GM21737 (cell line): Measurements from ENCODE around the gene HSPA9.

Experiments used
- ATAC-seq: cut with Tn5 transposase; IDR thresholded peaks from one replicate; pipeline ENCODE4 v1.9.1; 2021; ENCODE audit warnings: mild to moderate bottlenecking, moderate library complexity; ENCODE audit not compliant: unreplicated experiment

The HSPA9 gene

DNA sequence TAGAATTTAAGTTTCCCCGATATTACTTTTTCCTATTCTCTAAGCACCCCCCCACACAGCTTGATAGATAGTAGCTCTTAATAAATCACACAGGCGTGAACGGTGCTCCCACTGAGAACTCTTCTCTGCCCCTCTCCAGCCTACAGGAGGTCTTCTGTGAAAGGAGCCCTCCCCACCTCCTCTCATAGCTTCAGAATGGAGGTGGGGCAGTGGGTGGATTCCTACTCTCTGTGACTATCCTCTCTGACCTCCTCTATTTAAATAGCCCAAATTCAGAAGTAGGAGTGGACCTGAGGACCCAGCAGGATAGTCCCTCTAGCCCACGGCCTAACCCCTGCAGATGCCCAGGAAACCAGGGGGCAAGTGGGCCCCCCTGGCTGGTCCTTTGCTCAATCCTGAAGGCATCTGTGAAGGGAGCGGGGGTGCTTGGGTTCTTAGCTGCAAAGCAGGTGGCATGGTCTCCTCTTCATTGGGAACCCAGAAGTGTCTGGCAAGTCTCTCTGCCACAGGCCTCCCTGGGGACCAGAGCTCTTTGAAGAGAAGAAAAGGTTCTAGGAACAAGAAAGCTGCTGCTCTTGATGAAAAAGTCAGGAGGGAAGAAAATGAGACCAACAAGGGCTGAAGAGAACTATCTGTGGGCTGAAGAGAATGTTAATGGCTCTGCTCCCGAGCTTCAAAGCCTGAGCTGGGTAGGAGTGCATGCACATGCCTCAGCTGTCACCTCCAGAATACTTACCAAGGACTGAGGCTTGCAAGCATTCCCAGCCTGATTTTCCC, 21.1 kb upstream of the HSPA9 start:
- ATAC-seq: no peak

DNA sequence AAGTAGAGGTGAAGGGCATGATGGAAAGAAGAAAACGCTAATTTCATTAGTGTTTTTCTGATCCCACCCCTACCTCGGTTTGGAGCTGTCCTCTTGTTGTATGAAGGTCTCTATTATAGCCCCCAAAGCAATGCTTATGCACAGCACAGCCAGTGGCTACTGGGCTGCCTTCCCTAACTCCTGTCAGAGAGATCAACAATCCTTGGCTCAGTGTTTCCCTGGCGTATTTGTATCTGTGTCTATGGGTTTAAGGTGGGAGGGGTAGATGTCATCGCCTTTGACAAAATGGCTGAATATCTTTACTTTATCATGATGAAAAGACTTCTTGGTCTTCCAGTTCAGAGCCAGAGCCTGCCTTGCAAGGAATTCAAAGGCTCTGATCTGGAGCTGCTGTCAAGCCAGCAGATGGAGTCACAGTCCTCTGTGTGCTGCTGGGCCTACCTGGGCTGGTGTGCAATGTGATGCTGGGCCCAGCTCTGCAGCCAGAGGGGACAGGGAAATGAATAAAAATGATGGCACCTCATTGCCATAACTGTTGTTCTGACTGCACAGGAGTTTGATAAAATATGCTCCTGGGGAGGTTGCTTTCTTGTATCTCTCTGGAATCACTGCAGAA, 20.1 kb upstream of the HSPA9 start:
- ATAC-seq: no peak

GRCh38 chr5:138594305-138595058, 19.3 kb upstream of the HSPA9 start:
- no peak for ATAC-seq

- no peak for ATAC-seq
These were observed 13.0 kb upstream of the HSPA9 start for GRCh38 chr5:138588013-138588788.

DNA sequence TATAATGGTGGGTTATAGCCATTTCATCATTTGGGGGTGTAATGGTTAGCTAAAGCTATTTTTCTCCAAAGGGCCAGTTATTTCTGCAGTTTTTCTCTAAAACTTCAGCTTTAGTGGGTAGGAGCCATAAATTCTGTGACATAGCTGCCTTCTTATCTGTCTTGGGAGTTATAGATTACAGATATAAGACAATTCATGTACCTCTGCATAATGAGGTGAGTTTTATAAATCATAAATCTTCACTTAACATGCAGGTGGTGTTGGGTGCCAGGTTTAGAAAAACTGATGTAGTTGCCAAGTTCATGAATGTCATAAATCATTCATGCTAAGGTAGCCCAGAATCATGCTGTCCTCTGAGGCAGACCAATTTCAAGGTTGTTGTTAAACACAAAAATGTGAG, 10.0 kb upstream of the HSPA9 start:
- ATAC-seq: no peak

DNA sequence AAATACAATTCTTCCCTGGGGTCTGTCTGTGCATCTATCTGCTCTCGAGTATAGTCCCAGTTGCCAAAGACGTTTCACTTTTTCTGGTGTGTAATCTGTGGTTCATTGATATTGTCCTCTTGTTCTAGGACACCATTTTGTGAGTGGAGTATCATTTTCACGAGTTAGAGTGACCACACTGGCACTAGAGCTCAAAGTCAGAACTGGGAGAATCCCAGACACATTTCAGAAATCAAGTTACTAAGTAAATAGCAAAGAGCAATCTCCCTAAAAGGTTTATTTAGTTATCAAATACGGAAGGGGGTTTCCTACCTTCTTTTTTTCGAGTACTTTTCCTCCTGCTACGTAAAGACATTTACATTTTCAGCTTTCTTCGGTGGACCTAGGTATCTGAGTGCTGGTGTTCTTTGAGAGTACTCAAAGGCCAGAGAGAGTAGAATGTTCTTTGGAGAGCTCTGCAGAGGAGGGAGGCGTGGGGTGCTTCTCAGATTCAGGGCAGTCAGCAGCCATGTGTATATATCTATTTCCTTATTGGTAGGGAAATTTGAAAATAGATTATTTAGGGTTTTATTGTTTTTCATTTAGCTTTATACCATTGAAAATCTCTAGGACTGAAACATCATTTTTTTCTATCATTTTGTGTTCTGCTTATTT, 8.9 kb upstream of the HSPA9 start:
- ATAC-seq: no peak

DNA sequence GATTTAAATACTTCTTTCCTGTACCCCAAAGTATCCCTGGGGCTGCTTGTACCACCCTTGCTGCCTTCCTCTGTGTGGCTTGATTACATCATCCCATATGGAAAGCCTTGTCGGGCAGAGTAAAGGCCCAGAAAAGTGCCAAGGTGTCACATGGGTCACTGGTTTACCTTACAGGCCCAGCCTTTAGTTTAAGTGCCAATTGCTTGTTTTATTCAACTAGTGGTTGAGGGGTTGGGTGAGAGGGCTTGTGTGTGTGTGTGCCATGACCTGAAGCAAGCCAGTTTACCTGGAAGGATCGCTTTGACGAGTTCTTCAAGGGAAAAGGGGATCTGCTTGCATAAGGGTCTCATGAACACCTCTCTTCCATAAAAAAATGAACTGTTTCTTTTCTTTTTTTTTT, 7.8 kb upstream of the HSPA9 start:
- ATAC-seq: no peak

DNA sequence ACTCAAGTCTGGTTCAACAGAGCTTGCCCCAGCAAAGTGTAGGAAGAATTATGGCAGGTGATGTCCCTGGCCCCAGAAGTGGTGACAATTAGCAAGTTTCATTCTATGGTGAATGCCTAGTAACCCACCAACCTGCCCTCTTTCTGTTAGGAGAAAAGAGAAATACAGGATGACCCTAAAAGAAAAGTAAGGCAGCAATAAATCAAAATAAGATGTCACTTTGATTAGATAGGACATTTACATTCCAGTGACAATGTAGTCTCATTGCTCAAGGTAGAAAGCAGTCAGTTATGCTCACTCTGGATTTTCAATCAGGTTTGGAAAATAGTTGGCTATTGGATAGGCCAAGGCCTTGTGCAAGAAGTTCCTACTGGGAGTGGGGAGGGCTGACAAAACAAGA, 5.6 kb upstream of the HSPA9 start:
- ATAC-seq: no peak

DNA sequence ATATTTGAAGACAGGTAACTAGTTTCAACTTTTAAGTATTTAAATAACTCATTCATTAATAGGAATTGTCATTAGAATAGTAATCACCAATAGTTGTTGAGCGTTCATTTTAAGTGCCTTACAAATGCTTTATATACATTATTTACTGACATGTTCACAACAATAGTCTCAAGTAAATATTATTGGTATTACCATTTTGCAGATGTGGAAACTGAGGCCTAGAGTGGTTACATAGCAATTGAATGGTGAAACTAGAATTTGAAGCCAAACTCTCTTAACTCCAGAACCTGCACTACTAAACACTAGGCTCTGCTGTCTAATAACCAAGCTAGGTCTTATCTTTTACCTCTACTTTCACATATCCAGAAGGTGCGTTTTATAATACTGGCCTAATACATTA, 4.8 kb upstream of the HSPA9 start:
- ATAC-seq: no peak

DNA sequence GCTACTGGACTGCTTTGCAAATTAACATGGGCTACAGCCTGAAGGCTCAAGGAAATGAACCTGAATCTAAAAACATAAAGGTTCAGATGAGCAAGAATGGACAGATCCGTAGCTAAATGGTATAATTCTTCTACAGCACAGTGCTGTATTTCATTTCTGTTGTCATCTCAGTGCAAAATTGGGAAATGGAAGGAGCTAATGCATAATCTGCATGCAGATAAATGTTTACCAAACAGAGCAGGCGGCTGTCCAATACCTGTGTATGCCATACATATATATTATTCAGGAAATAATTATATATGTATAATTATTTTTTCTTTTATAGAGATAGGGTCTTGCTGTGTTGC, 4.3 kb upstream of the HSPA9 start:
- ATAC-seq: no peak

GRCh38 chr5:138577452-138577851, 2.3 kb upstream of the HSPA9 start:
- no peak for ATAC-seq

DNA sequence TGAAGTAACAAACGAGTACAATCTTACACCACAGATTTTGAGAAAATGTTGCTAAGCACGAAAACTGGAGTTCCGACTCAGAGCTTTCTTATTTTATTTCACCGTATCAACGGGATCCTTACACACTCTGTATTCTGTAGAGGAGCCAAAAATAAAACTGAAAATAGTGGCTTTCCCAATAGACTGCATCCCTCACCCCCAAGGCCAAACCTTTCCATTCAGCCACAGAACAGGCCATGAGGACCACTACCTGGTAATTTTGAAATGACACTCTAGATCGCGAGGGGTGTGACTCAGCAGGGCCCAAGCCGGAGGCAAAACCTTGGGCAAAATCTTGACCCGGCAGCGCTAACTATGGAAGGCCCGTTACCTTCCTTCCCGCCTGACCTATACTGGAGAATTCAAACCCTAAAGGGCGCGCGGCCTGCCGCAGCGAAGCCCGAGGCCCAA, 432 bp downstream of the HSPA9 start:
- ATAC-seq: no peak

DNA sequence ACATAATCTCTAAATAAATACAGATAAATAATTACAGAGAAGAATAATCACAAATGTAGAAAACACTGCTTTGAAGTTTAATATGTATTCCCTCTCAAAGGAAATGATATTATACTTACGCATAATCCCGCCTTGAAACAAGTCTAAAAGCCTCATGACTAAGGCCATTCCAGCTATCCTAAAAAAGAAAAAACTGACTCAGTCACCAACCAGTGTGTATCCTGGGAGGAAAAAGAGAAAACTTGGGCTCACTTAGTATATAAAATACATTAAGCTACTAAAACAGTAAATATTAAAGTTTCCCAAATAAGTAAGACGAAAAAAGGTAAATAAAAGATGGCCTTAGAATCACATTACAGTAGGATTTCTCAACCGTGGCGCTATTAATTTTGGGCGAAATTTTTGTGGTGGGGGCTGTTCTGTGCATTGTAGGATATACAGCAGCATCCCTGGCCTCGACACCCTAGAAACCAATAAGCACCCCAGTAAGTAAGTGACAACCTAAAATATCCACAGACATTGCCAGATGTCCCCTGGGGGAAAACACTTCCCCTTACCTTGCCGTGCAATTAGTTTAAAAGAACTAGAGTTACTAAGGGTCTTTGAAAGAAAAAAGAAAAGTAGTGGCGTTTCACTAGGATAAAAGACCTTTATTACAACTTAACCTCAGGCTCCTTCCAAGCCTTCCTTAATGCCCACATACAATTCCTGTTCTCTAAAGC, 1.1 kb downstream of the HSPA9 start:
- ATAC-seq: no peak

- no peak for ATAC-seq
These were observed 2.0 kb downstream of the HSPA9 start for GRCh38 chr5:138573223-138573622.

DNA sequence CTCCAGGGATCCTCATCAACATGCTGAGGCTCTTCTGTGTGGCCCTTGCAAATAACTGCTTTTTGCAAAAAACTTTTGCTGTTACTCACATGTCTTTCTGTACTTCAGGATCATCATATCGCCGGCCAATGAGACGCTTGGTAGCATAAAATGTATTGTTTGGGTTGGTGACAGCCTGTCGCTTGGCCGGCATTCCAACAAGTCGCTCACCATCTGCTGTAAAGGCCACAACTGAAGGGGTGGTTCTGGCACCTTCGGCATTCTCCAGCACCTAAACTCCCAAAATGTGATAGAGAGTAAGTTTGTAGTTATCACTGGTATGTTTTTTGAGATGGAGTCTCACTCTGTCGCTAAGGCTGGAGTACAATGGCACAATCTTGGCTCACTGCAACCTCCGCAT, 4.3 kb downstream of the HSPA9 start:
- no peak for ATAC-seq

- ATAC-seq: no peak
These were observed 5.4 kb downstream of the HSPA9 start for GRCh38 chr5:138569782-138570181.

GRCh38 chr5:138568061-138568824, 7.0 kb downstream of the HSPA9 start:
- ATAC-seq: no peak

DNA sequence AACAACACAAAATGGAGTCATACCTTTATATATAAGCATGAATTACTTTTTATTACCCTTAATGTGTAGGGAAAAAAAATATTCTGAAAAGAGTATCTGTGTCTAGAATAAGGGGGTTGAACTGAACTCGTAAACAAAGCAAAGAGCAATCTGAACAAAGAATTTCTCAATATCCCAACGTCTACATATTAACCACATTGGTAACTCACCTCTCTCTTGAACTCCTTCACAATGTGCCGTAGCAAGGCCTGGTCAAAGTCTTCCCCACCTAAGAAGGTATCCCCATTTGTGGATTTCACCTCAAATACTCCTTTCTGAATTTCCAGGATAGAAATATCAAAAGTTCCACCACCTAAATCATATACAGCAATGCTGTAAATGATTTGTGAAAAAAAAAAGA, 8.4 kb downstream of the HSPA9 start:
- no peak for ATAC-seq

DNA sequence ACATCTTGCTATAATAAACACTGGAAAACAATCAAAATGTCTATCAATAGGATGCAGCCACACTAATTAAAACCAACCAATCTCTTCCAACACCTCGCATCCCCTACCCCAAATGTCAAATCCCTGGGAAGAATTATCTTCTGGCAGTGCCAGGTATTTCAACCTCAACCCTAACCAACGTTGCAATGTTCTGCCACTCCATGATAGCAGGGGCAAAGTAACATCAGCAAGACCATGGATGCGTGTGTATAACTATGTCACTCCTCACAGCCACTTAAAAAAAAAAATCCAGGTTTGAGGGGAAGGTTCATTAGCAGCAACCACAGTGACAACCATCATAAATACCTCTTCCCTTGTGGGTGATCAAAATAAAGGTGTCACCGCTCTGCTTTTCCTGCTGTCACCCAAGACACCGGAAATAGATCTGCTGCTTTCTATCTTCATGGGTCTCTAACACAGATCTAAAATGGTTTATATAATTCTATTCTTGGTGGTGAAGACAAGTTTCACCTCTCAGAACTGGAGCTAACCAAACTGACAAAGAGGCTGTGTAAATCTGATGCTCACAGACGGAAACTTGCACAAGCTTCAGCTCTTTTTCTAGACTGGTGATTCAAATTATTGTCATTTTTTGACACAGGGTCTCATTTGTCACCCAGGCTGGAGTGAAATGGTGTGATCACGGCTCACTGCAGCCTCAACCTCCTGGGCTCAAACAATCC, 9.9 kb downstream of the HSPA9 start:
- ATAC-seq: no peak
